Stimulated activated CD4-positive, alpha-beta T cell treated with anti-CD3 and anti-CD28 coated beads, Interleukin-2, amount 100 ng/mL, for 4 hours (primary cell): Measurements from ENCODE around the gene PRDM13.
"Not testable (repeated sequence)": the region's sequence is repeated elsewhere in the genome, so short reads cannot be mapped to it uniquely, and the experiment has no call there.

Experiments
- DNase-seq: peaks from one replicate; pipeline ENCODE4 v3.0.0-alpha.2; 2020; ENCODE audit warnings: low read depth

PRDM13 gene

DNA sequence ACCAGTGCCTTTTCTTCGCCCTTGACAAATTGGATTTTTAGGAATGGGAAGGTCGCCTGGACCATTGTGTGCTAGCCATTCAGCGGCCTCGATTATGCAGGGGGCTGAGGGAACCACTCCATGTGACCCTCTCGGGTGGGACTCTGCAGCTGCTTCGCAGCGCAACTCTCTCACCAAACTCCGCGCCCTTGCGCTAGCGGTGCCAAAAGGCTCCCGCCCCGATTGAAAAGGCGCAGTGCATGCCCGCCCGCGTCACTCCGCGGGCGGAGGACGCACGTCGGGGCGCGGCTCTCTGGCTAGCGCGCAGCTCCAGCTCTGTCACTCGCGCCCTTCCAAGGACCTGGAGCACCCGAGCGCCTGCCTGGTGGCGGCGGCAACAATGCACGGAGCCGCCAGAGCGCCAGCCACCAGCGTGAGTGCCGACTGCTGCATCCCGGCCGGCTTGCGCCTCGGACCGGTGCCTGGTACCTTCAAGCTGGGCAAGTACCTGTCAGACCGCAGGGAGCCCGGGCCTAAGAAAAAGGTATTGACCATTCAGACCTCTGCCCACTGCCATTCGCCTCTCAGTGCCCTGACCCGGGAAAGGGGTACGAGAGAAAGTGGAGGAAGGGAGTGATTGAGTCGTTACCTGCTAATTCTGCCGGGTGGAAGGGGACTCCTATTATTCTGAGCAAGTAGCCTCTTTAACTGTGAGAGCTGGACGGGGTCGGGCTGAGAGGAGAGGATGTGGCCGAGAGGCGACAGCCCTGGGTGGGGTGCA lies at the start of gene PRDM13:
TSS of gene PRDM13 (plus strand) at position 178 of the 760 bp plus-strand sequence. CDS start at position 380, 202 bp downstream.
- DNase-seq, result no peak

DNA sequence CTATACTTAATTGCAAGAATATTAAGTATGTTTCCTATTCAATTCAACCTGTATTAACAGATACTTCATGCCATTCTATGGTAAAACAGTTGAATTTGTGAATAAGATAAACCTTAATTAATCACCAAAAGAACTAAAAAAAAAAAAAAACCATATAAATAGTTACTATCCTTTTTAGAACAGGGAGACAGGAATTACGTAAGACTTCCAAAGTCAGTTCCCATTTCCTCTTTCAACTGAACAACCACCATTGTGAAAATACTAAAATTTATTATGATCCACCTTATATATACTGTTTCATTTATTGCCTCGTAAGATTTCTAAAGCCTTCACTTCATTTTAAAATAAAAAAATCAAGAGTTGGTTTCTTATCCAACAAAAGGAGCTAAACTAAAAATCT lies 47.6 kb upstream of the PRDM13 start:
- DNase-seq, result no peak

DNA sequence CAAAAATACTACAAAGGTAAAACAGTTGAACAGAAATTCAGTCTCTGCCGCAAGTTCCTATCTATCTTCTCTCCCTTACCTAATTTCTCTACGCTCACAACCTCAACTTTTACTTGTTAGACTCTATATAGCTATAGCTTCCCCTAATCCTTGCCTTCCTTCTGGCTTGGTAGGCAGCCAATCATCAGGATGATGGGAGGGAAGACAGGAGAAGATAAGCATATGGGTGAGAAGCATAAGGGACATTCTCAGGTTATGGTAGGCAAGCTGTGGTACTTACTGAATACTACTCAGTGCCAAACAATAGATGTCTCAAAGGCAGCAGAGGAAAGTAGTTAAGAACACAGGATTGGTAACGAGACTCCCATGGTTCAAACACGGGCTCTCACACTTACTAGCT lies 46.0 kb upstream of the PRDM13 start:
- DNase-seq, result no peak

DNA sequence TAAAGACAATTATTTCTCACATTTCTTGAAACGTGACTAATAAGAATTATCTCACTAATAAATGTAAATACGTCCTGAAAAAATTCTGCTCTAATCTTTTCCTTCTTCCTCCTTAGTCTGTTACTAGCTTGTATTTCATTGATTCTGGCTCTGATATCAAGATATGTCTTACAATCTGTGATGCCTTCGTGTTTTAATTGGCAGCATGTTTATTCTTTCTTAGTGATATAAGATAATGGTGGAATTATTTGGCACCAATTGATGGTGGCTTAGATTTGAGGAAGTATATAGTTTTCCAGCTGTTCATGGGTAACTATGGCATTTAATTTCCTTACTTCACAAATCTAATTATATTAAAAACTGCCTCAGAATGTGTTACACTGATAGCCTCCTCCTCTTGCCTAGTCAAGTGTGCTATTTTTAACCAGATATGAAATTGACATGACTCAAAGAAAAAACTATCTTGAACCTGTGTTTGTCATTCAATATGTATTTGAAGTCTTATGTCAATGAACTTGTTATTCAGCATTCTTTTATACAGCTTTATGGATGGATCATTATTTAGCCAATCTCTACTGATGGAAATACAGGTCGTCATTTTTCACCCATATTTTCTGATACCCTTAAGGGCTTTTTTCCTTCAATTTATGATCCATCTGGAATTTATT lies 43.4 kb upstream of the PRDM13 start:
- DNase-seq, result no peak

DNA sequence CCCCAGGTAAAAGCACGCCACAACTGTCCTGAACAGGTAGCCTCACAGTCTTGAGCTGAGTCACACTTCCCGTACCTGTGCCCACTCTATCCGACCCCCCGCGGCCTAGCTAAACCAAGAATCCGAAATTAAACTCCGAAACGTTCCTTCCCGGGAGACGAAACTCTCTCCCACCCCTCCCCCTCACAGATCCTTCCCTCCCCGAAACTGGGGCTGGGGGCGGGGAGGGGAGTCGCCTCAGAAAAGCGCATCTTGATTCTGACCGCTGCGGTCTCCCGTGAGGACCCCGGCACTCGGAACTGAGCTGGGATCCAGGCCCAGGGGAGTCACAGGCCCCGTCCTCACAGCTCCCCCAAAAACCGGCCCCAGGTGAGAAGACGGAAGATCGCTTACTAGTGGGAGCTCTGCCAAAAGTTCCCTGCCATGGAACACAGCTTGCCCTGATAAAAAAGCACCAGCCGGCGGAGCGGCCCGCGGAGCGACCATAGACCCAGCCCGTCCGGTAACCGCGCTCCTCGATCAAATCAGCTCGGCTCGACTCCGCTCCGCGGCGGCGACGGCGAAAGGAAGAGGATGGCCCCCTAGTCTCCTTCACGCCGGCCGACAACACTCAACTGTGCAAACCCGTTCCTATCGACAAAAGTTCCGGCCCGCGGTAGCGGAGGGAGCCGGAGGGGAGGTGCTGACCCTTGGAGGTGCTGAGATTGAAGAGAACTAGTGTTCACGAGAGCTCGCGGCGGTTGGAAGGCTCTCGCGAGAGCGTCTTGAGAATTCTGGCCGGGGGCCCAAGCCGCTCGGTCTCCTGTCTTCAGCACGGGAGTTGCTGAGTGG lies 38.3 kb upstream of the PRDM13 start, which contains the start of gene CCNC:
TSS of gene CCNC (minus strand) at position 558 of the 831 bp plus-strand sequence. CDS start at position 425, 133 bp downstream.
- peak; percentile 85 for DNase-seq

DNA sequence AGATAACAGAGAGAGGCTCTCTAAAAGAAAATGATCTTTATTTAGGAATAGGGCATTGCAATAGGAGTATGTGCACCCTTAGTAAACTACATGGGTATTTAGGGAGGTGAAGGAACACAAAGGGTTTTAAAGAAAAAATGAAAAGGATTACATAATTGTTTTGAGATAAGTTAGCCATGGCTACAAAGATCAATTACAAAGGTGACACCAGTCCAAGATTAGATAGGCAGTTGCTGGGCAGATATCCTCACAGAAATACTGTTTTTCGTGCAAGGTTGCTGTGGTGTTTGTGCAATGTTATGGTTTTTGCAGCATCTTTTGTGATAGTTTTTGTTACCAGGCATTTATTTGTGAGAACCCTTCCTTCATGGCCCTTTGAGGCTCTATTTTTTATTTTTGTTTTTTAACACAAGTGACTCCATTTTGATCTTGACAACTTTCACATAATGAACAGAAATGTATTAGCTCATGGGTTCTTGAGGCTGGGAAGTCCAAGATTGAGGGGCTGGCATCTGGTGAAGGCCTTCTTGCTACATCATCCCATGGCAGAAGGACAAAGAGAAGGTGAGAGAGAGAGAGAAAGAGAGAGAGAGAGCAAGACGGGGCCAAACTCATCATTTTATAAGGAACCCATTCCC lies 32.5 kb upstream of the PRDM13 start:
- no peak for DNase-seq

DNA sequence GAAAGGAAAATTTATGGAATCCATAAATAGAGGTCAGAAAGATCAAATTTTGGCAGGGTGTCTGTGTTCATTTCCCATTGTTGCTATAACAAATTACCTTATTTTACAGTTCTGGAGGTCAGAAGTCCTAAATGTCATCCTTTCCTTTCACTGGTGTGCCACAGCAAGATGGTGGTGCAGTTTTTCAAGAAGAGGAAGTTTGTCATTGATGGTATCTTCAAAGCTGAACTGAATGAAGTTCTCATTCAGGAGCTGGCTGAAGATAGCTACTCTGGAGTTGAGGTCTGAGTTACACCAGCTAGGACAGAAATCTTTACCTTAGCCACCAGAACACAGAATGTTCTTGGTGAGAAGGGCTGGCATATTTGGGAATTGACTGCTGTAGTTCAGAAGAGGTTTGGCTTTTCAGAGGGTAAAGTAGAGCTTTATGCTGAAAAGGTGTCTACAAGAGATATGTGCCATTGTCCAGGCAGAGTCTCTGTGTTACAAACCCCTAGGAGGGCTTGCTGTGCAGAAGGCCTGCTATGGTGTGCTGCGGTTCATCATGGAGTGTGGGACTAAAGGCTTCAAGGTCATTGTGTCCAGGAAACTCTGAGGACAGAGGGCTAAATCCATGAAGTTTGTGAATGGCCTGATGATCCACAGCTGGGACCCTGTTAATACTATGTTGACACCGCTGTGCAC lies 30.9 kb upstream of the PRDM13 start:
- no peak for DNase-seq

DNA sequence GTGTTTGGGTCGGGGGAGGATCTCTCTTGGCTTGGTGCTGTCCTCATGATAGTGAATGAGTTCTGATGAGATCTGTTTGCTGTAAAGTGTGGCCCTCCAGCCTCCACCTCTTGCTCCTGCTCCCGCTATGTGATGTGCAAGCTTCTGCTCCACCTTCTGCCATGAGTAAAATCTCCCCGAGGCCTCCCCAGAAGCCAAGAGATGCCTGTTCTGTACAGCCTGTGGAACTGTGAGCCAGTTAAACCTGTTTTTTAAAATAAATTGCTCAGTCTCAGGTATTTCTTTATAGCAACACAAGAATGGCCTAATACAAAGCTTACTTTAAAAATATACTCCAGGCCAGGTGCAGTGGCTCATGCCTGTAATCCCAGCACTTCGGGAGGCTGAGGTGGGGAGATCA lies 26.9 kb upstream of the PRDM13 start:
- DNase-seq, result no peak

DNA sequence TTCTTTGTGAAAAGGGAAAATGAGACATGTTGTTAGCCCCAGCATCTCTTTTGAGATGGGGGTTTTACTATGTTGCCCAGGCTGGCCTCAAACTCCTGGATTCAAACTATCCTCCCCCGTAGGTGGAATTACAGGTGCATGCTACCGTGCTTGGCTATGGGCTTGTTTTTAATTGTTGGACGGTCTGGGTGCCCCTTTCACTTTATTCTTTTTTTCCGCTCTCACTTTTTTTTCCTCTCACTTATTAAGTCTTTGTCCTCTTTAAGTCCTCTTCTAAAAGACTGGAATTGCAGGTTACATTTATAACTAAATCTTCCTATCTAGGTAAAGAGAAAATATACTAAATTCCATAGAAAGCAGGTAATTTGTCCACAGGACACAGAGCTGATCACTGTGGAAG lies 18.8 kb upstream of the PRDM13 start:
- no peak for DNase-seq

DNA sequence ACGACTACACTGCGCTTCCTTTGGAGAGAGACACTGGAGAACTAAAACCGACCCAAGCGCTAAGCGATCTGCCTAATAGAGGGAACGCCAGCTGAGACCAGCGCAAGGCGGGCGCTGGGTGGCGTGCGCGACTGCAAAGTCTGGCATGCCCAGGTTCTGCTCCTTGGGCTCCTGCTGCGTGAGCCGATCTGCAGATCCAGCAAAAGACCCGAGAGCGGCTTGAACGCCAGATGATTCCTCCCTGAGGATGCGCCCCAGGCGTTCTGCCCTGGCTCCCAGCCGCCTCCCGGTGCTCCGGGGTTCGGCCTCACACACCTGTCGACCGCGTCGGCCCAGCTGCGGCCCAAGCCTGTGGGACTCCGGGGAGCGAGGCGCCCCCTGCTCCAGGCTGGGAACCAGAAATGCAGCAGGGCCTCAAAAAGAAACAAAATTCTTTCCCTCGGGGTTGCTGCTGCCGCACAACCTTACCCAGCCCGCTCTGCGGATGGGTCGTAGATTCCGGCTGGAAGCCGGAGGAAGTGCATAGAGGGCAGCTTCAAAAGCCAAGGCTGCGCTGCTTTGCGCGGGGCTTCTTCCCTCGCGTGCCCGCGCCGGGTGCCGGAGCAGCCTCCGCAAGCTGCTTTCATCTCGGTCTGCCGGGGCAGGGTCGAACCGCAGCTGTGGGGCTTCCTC lies 17.9 kb upstream of the PRDM13 start:
- DNase-seq, result peak; percentile 59

DNA sequence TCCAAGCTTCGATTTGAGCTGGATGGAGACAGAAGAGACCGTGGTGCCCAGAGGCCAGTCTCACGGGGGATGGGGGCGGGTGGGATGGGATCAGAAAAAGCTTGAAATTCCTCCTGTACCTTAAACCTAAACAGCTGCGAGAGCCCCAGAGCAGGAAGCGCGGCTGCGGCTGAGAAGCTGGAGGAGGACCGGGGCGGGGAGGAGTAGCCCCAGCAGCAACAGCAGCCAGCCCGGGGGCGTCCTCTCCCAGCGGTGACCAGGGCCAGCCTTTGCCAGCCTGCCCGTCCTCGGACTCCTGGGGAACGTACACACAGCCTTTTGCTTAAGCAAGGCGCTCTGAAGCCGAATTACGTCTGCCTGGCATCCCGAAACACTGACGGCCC lies 17.4 kb upstream of the PRDM13 start:
- DNase-seq, result no peak

DNA sequence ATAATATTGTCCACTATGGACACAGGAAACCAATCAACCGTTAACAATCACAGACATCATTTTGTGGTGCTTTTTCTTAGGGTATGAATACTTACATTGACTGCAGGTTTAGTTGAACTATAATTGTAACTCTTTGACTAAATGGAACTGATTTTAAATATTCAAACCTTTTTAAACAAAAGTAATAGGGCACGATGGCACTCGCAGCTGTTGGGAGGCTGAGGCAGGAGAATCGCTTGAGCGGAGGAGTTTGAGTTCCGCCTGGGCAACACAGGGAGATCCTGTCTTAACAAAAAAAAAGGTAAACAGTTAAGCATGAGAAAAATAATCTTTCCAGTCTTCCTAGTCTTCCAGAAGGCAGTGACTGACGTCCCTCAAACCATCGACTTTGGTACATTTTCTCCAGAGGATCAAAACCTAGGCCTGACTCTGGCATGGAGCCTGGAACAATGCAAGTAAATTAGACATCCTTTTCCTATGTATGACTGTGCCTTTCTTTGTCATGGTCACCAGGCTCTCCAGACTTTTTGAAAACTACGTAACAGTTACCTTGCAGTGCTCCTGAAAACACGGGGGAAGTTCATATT lies 16.6 kb upstream of the PRDM13 start:
- DNase-seq, result no peak

DNA sequence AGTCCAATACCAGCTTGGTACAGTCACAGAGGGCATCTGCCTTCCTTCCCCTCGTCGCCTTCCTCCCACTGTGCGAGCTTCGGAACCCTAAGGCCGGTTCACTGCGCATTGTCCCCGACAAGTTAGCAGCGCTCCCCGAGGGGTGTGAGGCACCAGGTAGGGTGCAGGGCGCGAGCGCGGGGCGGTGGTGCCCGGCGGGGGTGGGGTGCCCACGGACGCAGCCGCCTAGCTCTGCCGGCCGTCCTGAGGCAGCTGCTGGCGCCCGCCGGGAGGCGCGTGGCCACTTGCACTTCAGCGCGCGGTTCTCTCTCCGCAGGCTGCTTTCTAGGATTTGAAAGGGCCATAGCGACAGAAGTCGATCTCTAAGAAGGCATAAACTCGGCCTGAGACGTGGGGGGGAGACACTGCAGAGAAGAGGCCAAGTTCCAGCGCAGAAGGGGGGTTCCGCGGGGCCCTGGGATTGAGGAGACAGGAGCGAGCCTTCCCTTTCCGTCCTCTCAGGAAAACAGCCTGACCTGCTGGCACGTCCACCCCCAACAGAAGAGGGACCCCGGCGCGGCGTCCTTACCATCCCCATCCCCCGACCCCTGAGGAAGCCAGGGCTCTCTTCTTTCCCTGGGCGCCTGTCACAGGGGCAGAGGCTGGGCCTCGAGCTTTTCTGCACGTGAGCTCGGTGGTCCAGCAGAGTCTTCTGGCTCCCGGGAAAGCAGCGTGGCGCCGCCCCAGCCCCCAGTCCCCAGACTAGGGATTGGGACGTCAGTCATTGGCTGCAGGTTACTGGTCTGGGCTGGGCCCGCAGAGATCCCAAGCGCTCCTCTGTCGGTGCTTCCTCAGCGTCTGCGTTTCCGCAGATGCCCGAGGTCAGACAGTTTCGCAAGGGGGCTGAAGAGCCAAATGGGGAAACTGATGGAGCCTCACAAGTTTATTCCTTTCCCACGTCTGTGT lies 15.6 kb upstream of the PRDM13 start:
- no peak for DNase-seq

DNA sequence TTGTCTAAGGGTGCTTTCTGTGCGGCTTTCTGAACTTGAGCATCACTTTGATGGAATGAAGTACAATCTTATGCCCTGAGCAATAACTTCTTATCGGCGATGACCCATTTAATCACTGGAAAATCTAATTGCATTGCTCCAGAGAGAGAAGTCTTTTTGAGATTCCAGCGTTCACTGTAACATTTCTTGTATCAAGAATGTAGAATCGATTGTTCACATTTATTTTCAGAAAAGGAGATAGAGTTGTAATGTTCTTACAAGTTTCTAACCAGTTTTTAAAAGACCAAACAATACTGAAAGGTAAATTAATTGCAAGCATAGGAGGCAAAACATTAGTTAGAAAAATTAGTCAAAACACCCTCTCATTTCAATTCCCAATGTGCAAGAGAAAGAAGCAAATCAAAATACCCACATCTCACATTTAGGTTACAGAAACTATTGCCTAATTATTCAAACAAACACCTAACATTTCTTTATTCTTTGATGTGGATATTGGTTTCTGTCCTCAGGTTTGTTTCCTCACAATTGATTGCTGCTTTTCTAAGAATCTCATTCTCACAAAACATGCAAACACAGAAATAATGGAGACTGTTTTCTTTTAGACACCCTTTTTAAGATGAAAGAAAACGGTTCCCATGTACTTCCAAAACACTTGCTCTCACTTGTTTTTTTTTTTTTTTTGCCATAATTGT lies 14.8 kb upstream of the PRDM13 start:
- no peak for DNase-seq

DNA sequence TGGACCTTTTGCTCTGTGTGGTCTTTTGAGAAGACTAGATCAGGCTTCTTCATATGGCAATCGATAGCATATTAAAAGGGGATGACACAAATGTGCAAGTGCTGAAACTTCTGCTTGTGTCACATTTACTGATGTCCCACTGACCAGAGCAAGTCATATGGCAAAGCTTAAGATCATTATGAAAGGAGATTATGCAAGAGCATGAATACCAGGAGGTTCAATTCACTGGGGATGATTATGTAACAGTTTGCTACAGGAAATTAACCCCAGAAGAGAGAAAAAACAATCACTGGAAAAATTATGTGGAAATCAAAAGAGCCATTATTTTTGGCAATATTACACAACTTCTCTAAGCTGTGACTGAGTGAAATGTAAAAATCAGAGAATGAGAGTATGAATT lies 13.7 kb upstream of the PRDM13 start:
- no peak for DNase-seq

DNA sequence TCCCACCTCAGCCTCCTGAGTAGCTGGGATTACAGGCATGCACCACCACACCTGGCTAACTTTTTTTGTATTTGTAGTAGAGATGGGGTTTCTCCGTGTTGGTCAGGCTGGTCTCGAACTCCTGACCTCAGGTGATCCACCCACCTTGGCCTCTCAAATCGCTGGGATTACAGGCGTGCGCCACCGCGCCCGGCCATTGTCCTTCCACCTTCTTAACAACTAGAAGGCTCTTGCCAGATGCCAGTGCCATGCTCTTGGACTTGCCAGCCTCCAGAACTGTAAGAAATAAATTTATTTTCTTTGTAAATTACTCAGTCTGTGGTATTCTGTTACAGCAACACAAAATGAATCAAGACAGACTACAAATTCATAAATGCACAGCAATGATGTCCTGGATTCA lies 11.9 kb upstream of the PRDM13 start:
- not testable (repeated sequence) for DNase-seq

DNA sequence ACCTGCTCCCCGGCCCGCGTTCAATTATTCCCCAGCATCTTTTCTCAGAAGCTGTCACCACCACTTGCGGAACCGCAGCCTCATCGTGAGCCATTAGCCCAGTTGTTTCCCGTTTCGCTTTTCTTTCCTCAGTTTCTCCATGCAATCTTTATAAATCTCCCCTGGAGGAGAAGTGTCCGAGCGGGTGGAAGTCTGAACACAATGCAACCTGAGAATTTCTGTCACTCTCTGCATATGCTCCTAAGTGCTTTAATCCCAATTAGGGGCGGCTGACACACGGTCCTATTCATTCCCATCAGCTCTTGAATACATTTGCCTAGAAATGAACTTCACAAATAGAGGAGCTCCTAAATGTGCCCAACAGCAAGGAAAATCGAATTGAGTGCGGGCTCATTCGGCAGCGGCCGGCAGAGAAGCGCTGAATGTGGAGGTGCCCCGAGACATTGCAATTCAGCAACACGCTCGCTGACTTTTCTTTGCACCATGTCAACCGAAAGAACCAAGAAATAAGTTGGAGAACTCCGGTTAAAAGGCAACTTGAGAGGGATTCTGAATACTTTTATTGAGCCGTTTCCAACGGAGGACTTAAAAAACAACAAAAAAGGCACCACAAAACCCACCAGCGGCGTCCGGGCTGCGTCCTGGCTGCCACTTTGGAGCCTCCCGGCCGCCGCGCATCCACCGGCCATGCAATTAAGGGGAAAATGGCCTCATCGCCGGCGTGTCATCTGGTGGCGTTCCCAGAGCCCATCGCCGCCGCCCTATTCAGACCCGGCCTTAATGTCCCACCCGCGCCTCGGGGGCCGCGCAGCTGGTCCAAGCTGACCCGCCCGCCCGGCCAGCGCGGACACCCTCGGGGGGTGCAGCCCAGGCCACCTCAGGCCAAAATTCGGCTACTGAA lies 3.9 kb upstream of the PRDM13 start:
- DNase-seq, result no peak
